ENCODE measurements around the gene BSND.
A peak's percentile ranks its signal among the peaks of the same experiment; 100 is the strongest.

GRCh38 chr1:55021942-55022546 lies 23.3 kb downstream of the BSND start:
- TF ChIP-seq ZNF157 (tag by site-specific recombination; IDR thresholded peaks at IDR 0.05) (no peak), CTCF (tag by site-specific recombination; IDR thresholded peaks at IDR 0.05) (peak; percentile 98)

All from HEK293 (cell line).